C4-2B (cell line): Measurements from ENCODE around the gene CLEC9A.

Experiments
- H3K27ac ChIP-seq: fragments of 450-650 bp; 2 replicates; pipeline ENCODE4 v1.5.1; 2017
- ZFX ChIP-seq: fragments of 450-650 bp; IDR thresholded peaks from 2 replicates; pipeline ENCODE4 v1.6.1; 2017
- TF ChIP-seq, protein P1 (sequence below): fragments of 450-650 bp; conservative IDR thresholded peaks from 2 replicates; pipeline ENCODE4 v1.5.1; 2017; ENCODE audit warnings: mild to moderate bottlenecking

Gene CLEC9A

DNA sequence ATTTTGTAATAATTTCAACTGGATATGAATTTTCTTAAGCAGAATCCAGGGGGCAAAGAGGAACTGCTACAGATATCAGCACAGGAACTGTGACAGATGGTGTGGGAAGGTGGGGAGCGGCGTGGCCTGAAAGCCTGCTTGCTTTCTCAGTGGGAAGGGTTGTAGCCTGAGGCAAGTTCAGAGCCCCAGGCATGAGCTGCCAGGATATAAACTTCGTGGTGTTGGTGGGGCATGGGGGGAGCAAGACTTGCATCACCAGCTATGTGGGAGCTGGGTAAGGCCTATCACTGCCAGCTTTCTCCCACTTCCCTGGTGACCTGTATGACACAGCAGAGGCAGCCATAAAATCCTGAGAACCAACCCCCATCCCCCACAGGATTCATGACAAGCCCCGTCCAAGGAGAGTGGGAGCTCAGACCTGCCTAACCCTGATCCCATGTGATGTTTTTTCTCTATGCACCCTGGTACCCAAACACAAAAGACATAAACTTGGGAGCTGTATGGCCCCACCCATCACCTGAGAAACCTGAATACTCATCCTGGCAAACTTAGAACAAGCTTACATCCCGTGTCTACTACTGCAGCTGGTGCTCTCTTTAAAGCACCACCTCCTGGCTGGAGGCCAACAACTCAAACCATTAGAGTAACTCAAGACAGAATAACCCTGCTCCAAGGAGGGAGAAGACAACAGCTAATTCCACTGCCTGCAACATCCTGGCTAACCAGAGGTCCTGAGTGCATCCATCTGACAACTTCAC lies 51.8 kb downstream of the CLEC9A start:
- no peak for TF ChIP-seq ZFX
- TF ChIP-seq, protein P1, sequence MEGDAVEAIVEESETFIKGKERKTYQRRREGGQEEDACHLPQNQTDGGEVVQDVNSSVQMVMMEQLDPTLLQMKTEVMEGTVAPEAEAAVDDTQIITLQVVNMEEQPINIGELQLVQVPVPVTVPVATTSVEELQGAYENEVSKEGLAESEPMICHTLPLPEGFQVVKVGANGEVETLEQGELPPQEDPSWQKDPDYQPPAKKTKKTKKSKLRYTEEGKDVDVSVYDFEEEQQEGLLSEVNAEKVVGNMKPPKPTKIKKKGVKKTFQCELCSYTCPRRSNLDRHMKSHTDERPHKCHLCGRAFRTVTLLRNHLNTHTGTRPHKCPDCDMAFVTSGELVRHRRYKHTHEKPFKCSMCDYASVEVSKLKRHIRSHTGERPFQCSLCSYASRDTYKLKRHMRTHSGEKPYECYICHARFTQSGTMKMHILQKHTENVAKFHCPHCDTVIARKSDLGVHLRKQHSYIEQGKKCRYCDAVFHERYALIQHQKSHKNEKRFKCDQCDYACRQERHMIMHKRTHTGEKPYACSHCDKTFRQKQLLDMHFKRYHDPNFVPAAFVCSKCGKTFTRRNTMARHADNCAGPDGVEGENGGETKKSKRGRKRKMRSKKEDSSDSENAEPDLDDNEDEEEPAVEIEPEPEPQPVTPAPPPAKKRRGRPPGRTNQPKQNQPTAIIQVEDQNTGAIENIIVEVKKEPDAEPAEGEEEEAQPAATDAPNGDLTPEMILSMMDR = no peak
- no peak overlapping the region for H3K27ac ChIP-seq

DNA sequence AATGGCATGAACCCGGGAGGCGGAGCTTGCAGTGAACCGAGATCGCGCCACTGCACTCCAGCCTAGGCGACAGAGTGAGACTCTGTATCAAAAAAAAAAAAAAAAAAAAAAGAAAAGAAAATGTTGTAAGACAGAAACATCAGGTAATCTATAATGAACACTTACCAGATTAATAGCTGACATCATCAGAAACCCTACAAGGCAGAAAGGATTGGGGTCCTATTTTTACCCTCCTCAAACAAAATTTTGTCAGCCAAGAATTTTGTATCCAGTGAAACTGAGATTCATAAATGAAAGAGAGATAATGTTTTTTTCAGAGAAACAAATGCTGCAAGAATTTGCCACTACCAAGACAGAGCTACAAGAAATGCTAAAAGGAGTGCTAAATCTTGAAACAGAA lies 54.3 kb downstream of the CLEC9A start:
- no peak overlapping the region for H3K27ac ChIP-seq

DNA sequence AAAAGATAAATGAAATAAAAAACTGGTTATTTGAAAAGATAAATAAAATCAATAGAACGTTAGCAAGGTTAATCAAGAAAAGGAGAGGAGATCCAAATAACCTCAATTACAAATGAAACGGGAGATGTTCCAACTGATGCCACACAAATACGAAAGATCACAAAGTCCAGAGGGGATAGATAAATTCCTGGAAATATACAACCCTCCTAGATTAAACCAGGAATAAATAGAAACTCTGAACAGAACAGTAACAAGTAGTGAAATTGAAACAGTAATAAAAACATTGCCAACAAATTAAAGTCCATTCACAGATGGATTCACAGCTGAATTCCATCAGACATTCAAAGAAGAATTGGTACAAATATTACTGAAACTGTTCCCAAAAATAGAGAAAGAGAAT lies 55.9 kb downstream of the CLEC9A start:
- TF ChIP-seq, protein P1 = no peak
- no peak for TF ChIP-seq ZFX

More for the DNA sequence above, 54.3 kb downstream of the CLEC9A start:
- TF ChIP-seq ZFX = no peak
- TF ChIP-seq, protein P1 = no peak

DNA sequence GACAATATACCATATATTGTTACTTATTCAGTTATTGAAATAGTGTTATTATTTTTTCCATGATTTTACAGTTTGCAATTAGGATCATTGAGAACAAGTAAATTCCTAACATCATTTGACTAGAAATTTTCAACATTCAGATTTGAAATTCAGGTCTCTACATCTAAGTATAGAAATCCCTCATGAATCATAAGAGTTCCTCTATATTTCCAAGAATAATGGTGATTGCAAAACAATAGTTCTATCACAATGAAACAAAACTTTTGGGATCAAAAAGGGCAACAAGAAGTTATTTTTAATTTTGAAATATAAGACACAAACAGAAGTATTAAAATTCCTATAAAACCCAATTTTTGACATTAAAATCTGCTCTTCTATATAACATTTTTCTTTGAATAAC lies 57.5 kb downstream of the CLEC9A start:
- no peak overlapping the region for H3K27ac ChIP-seq
- TF ChIP-seq, protein P1 = no peak
- TF ChIP-seq ZFX = no peak

More for the DNA sequence above, 55.9 kb downstream of the CLEC9A start:
- H3K27ac ChIP-seq = no peak overlapping the region

DNA sequence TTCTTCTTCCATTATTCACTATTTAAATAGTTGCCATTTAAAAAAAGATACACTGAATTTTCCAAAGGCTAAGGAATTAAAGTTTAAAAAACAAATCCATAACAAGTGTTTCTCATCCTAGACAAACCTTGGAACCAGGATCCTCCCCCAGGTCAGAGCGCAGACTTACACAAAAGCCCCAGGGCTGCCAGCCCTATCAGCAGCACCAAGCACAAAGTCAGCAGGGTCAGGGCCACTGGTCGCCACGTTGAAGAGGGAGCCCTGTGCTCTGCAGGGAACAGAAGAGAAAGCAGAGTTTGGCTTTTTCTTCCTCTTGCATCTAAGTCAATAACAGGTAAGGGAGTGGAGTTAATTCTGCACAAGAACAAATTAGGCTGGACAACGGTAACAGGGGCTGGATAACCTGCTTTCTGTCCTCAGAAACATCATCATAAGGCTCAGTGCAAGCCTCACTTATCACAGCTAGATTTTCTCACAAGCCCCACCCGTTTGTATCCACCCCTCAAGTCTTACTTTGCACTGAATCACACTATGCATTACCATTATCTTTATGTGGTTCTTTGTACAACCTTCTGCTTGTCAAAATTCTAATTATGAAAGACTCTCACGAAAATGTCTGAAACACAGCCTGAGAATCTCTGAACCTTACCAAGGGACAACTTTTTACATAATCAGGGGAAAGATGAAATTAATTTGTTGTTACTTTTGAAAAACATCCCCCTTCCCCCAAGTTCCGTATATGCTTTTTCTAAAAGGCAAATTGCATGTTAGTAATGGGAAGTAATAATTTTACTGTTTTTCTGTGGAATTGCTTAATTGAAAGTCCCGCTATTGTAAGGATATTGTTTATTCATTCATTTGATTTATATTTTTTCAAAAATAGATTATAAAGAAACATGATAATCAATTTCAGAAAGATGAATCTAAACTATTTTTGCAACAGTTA lies 58.7 kb downstream of the CLEC9A start:
- no peak overlapping the region for H3K27ac ChIP-seq
- TF ChIP-seq ZFX = no peak
- TF ChIP-seq, protein P1 = no peak

DNA sequence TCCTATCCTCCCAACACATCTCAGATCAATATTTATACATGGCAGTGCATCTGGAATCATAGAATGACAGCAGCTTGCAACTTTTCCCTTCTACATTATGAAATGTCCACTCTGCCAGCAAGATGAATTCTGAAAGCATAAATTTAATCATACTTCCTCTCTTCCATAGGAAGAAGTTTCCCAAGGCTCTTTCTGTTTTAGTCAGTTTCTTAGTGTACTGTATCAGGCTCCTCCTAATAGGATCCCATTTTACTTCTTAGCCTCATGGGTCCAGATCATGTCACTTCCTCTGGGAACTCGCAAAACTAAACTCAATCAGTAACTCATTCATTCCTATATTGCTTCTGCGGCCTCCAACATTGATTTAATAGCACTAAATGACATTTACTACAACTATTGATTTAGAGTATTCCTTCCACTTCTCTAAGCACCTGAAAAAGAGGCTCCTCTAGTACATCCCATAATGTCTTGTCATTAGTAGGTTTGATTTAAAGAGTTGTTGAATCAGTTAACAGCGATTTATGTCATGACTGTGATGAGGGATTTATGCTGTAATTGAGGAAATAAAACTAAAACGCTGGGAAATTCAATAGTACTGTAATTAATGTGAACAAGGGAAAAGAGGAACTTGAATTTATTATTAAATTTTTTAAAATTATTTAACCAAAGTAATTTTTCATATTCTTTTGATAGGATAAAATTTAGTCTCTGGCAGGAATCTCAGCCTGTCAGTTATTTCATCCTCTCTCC lies 64.3 kb downstream of the CLEC9A start:
- TF ChIP-seq, protein P1 = no peak
- TF ChIP-seq ZFX = no peak
- no peak overlapping the region for H3K27ac ChIP-seq
